A673 (cell line): Measurements from ENCODE around the gene TF. TPM values are rescaled to one million over a fixed set of nuclear protein-coding genes. Genes with fewer than 3 reads are reported as not detected.

ENCODE experiments used
- BruUV-seq: library from RNA; stranded (reverse); fragments of 400-500 nt; replicated peaks from 2 replicates; lab custom pipeline; 2021; lab: Mats Ljungman, UMichigan
- CTCF ChIA-PET: fragments of 300-600 bp; sonication (Branson Sonifier 250); formaldehyde crosslinking; loops from one replicate; lab custom pipeline; 2022; ENCODE audit warnings: antibody characterized with exemption; lab: Charles Lee
- POLR2A ChIA-PET: fragments of 300-600 bp; sonication (Branson Sonifier 250); formaldehyde crosslinking; loops from one replicate; lab custom pipeline; 2022; ENCODE audit warnings: antibody characterized with exemption; ENCODE audit not compliant: low non-redundant PET; lab: Charles Lee
- DNase-seq: peaks from one replicate; pipeline ENCODE4 v3.0.0-alpha.2; 2015; ENCODE audit warnings: low spot score
- H3K27ac ChIP-seq: fragments of 200-600 bp; sonication (generic); 2 replicates; pipeline ENCODE4 v1.5.1; 2016; ENCODE audit warnings: mixed run types, low read depth, mild to moderate bottlenecking, mixed read lengths, antibody characterized with exemption, low read length; ENCODE audit not compliant: poor library complexity, severe bottlenecking
- H3K27me3 ChIP-seq: fragments of 200-600 bp; sonication (generic); replicated peaks from 2 replicates; pipeline ENCODE4 v1.6.1; 2017; ENCODE audit warnings: mixed run types, low read depth, mild to moderate bottlenecking, mixed read lengths, antibody characterized with exemption, low read length; ENCODE audit not compliant: insufficient read depth, poor library complexity
- H3K36me3 ChIP-seq: fragments of 200-600 bp; sonication (generic); 2 replicates; pipeline ENCODE4 v1.6.1; 2016; ENCODE audit warnings: mixed run types, mild to moderate bottlenecking, mixed read lengths, antibody characterized with exemption, low read length; ENCODE audit not compliant: insufficient read depth, poor library complexity, severe bottlenecking
- H3K4me1 ChIP-seq: fragments of 200-600 bp; sonication (generic); 2 replicates; pipeline ENCODE4 v1.6.1; 2017; ENCODE audit warnings: mixed run types, mild to moderate bottlenecking, mixed read lengths, antibody characterized with exemption, low read length; ENCODE audit not compliant: insufficient read depth, poor library complexity, severe bottlenecking
- H3K4me3 ChIP-seq: fragments of 200-600 bp; sonication (generic); 2 replicates; pipeline ENCODE4 v1.5.1; 2016; ENCODE audit warnings: low read depth, mixed run types, mild to moderate bottlenecking, mixed read lengths, low read length; ENCODE audit not compliant: poor library complexity, severe bottlenecking
- H3K9me3 ChIP-seq: fragments of 200-600 bp; sonication (generic); 2 replicates; pipeline ENCODE4 v1.6.1; 2016; ENCODE audit warnings: mixed run types, low read depth, mild to moderate bottlenecking, mixed read lengths, antibody characterized with exemption, low read length; ENCODE audit not compliant: poor library complexity, severe bottlenecking
- CTCF ChIP-seq: fragments of 300-800, 200-600 bp; sonication (generic); conservative IDR thresholded peaks from 2 replicates; pipeline ENCODE4 v1.5.1; 2017; ENCODE audit warnings: low read depth, mild to moderate bottlenecking, antibody characterized with exemption, low read length, moderate library complexity, mixed read lengths
- EZH2 ChIP-seq: fragments of 200-600 bp; sonication (generic); IDR thresholded peaks from 2 replicates; pipeline ENCODE4 v1.6.1; 2017; ENCODE audit warnings: borderline replicate concordance, low read depth, mild to moderate bottlenecking, mixed read lengths, antibody characterized with exemption, low read length; ENCODE audit not compliant: poor library complexity, severe bottlenecking
- intact Hi-C: fragments of 100-400 bp; cut with micrococcal nuclease; formaldehyde crosslinking; loops from one replicate; pipeline ENCODE4 v1.10.0; 2022; ENCODE audit not compliant: unreplicated experiment
- total RNA-seq: library from RNA; stranded (reverse); gene quantifications from 2 replicates; pipeline ENCODE4 v1.2.3, GENCODE V29; 2021

TF gene
- total RNA-seq, 1 experiment from 2014 or later, result 0.11 TPM

GRCh38 chr3:133827136-133827535 lies 80.9 kb downstream of the TF start:
- Histone ChIP-seq H3K9me3 (no peaks in the 10 kb centered on the region), H3K36me3 (no peaks in the 10 kb centered on the region), H3K27me3 (no peaks in the 10 kb centered on the region), H3K4me1 (no peaks in the 10 kb centered on the region), H3K4me3 (no peak overlapping the region), H3K27ac (no peak overlapping the region)
- DNase-seq, result no peak
- CTCF ChIA-PET, result no interaction called here
- POLR2A ChIA-PET, result no interaction called here
- TF ChIP-seq CTCF (no peak), EZH2 (no peak)
- no TSS peak for BruUV-seq
- intact Hi-C loops, result no loop called here

- Histone ChIP-seq H3K27ac (no peak overlapping the region), H3K4me1 (no peaks in the 10 kb centered on the region), H3K36me3 (no peaks in the 10 kb centered on the region), H3K27me3 (no peaks in the 10 kb centered on the region), H3K4me3 (no peak overlapping the region), H3K9me3 (no peaks in the 10 kb centered on the region)
- DNase-seq, result no peak
- TF ChIP-seq CTCF, result no peak
- TF ChIP-seq EZH2, result no peak
- POLR2A ChIA-PET, result no interaction called here
- BruUV-seq, result no TSS peak
- intact Hi-C loops, result no loop called here
- CTCF ChIA-PET, result no interaction called here
Observed at GRCh38 chr3:133827684-133828083, 81.5 kb downstream of the TF start.

DNA sequence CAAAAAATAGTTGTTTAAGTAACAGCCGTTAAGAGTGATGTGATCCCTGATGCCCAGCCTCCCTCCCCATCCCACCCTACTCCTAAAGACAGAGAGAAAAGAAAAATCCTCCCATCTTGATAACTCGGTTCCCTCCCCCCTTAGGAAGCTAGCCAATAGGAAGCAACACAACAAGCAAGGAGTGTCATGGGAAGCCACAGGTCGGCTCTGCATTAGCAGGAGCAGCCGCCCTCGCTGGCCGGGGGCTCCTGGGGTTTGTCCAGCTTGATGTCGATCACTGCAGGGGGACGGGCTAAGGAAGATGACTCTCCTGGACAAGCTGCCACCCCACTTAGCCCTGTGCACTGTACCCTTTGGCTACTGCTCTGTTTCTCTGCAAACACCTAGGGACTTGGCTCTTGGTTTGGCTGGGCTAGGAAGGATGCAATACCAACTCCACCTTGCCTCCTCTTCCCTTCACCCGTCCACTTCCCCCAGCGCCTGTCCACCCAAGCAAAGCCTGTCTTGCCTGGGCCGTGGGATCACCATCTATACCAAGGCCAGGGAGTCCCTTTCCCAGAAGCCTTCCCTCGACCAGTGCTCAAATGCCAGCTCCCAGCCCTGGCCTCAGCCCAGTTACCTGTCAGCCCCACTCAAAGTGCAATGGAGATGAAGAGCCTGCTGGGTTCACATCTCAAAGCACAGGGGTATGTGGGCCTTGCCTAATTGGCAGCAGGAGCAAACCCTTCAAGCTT lies 82.5 kb downstream of the TF start:
- POLR2A ChIA-PET, result no interaction called here
- DNase-seq, result no peak
- BruUV-seq, result no TSS peak
- intact Hi-C loops, result no loop called here
- no peaks in the 10 kb centered on the region for H3K27me3 ChIP-seq
- CTCF ChIA-PET, result no interaction called here
- H3K27ac ChIP-seq, result no peak overlapping the region
- no peaks in the 10 kb centered on the region for H3K9me3 ChIP-seq
- no peak overlapping the region for H3K4me3 ChIP-seq
- no peaks in the 10 kb centered on the region for H3K4me1 ChIP-seq
- TF ChIP-seq CTCF (no peak), EZH2 (no peak)
- no peaks in the 10 kb centered on the region for H3K36me3 ChIP-seq
